CD8-positive, alpha-beta memory T cell (primary cell): ENCODE measurements around the gene FOLR2. TPM values are rescaled to one million over a fixed set of nuclear protein-coding genes. Genes with fewer than 3 reads are reported as not detected.

Experiments used
- CTCF ChIA-PET: fragments of 350-600 bp; sonication (Branson Sonifier 250); formaldehyde crosslinking; loops from one replicate; lab custom pipeline; 2021; ENCODE audit warnings: antibody characterized with exemption; lab: Charles Lee
- POLR2A ChIA-PET: fragments of 350-600 bp; sonication (Branson Sonifier 250); formaldehyde crosslinking; loops from one replicate; lab custom pipeline; 2021; ENCODE audit warnings: antibody characterized with exemption; lab: Charles Lee
- DNase-seq, 5 donors: peaks; one replicate each; pipeline versions ENCODE4 v3.0.0 to v3.0.0-alpha.2; 2020 to 2022; ENCODE audit warnings: mixed read lengths in 1 of 5
- H3K27ac ChIP-seq: one replicate; pipeline ENCODE4 v1.7.0; 2013; ENCODE audit warnings: low read depth, mild to moderate bottlenecking, low read length, moderate library complexity
- H3K27me3 ChIP-seq: 2 replicates; pipeline ENCODE4 v1.7.0; 2013; ENCODE audit warnings: low read length, mild to moderate bottlenecking; ENCODE audit not compliant: insufficient read depth, poor library complexity, severe bottlenecking
- H3K36me3 ChIP-seq: 2 replicates; pipeline ENCODE4 v1.7.0; 2013; ENCODE audit warnings: mild to moderate bottlenecking, low read length, moderate library complexity; ENCODE audit not compliant: insufficient read depth
- H3K4me1 ChIP-seq: 2 replicates; pipeline ENCODE4 v1.7.0; 2013; ENCODE audit warnings: mild to moderate bottlenecking, low read length, moderate library complexity; ENCODE audit not compliant: insufficient read depth
- H3K4me3 ChIP-seq: 2 replicates; pipeline ENCODE4 v1.7.0; 2013; ENCODE audit warnings: mild to moderate bottlenecking, low read length
- H3K9me3 ChIP-seq: 2 replicates; pipeline ENCODE4 v1.7.0; 2013; ENCODE audit warnings: mild to moderate bottlenecking, low read length
- H3K27ac Mint-ChIP-seq, 8 donors: one replicate each; pipeline ENCODE4 v1.8.0; 2020 to 2021; ENCODE audit warnings: mixed read lengths in 8 of 8, mild to moderate bottlenecking in 6 of 8, inconsistent platforms in 3 of 8, moderate library complexity in 3 of 8
- H3K27me3 Mint-ChIP-seq, 2 donors: one replicate each; pipeline ENCODE4 v1.8.0; 2020 to 2021; ENCODE audit warnings: mixed read lengths in 2 of 2, mild to moderate bottlenecking in 1 of 2, moderate library complexity in 1 of 2
- H3K36me3 Mint-ChIP-seq, 3 donors: one replicate each; pipeline ENCODE4 v1.8.0; 2020 to 2021; ENCODE audit warnings: mixed read lengths in 3 of 3, inconsistent platforms in 1 of 3, mild to moderate bottlenecking in 1 of 3
- H3K4me1 Mint-ChIP-seq, 3 donors: one replicate each; pipeline ENCODE4 v1.8.0; 2020 to 2021; ENCODE audit warnings: mixed read lengths in 3 of 3, inconsistent platforms in 1 of 3, mild to moderate bottlenecking in 1 of 3
- H3K4me3 Mint-ChIP-seq, 7 donors: one replicate each; pipeline ENCODE4 v1.8.0; 2020 to 2021; ENCODE audit warnings: mixed read lengths in 7 of 7, mild to moderate bottlenecking in 6 of 7, moderate library complexity in 4 of 7, inconsistent platforms in 2 of 7
- H3K9me3 Mint-ChIP-seq, 5 donors: one replicate each; pipeline ENCODE4 v1.8.0; 2020 to 2022; ENCODE audit warnings: mixed read lengths in 5 of 5, mild to moderate bottlenecking in 3 of 5, moderate library complexity in 2 of 5, inconsistent platforms in 1 of 5
- polyA plus RNA-seq: library from polyadenylated mRNA; unstranded; fragments of 300-500 nt; fragmentation: Illumina TruSeq; gene quantifications from one replicate; pipeline ENCODE4 v1.2.3, GENCODE V29; 2021
- total RNA-seq, 2 experiments: library from RNA; stranded (reverse); gene quantifications; one replicate each; pipeline ENCODE4 v1.2.3, GENCODE V29; 2021

Gene FOLR2
- total and polyA plus RNA-seq, 3 experiments from 2014 or later = 0.26 TPM; not detected in 2

DNA sequence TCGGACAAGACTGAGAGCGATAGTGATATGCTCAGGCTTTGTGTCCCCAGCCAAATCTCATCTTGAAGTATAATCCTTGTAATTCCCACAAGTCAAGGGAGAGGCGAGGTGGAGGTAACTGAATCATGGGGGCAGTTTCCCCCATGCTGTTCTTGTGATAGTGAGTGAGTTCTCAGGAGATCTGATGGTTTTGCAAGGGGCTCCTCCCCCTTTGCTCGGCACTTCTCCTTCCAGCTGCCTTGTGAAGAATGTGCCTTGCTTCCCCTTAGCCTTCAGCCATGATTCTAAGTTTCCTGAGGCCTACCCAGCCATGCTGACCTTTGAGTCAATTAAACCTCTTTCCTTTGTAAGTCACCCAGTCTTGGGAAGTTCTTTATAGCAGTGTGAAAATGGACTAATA lies 7.5 kb upstream of the FOLR2 start:
- Mint-ChIP-seq H3K4me1 (no peaks in the 10 kb centered on the region), H3K27me3 (peaks cover 23 to 41% of the 10 kb centered on the region in 2 donors), H3K27ac (no peak overlapping the region), H3K9me3 (peaks cover 18 to 28% (median 20%) of the 10 kb centered on the region in 5 donors), H3K4me3 (no peak overlapping the region), H3K36me3 (peaks cover 1 to 21% (median 8%) of the 10 kb centered on the region in 3 donors)
- Histone ChIP-seq H3K4me1 (no peaks in the 10 kb centered on the region), H3K4me3 (no peak overlapping the region), H3K27me3 (no peaks in the 10 kb centered on the region), H3K36me3 (no peaks in the 10 kb centered on the region), H3K9me3 (no peaks in the 10 kb centered on the region), H3K27ac (no peak overlapping the region)
- no peak for DNase-seq
- CTCF ChIA-PET = interaction anchor here (1.5 to 1.8 kb wide), 2 partner anchors 14 to 25 kb away, joined by 3 to 5 read pairs; no protein-coding TSS in a partner anchor
- POLR2A ChIA-PET = no interaction called here

DNA sequence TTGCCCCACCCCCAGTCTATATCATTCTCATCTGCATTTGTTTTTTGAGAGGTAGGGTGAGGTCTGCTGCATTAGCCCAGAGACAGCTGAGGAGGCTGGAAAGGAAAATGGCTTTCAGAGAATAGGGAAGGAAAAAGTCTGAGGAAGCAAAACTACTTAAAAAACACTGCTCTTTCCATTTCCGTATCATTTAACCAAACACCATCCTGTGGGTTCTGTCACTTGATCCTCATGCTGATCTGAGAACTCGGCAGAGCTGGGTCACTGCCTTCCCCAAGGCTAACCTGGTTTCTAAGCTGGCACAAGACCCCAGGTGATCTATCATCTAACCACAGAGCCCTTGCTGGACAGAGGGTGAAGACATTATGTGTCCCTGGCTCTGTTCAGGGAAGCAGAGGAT lies 1.2 kb downstream of the FOLR2 start:
- Histone ChIP-seq H3K4me1 (peaks cover 8% of the 10 kb centered on the region), H3K36me3 (no peaks in the 10 kb centered on the region), H3K4me3 (no peak overlapping the region), H3K27ac (no peak overlapping the region), H3K27me3 (no peaks in the 10 kb centered on the region), H3K9me3 (no peaks in the 10 kb centered on the region)
- Mint-ChIP-seq H3K27ac (no peak overlapping the region), H3K36me3 (no peaks in the 10 kb centered on the region), H3K4me3 (no peak overlapping the region), H3K4me1 (peaks cover 5 to 9% (median 9%) of the 10 kb centered on the region in 3 donors), H3K9me3 (no peaks in the 10 kb centered on the region), H3K27me3 (peaks cover 12 to 35% of the 10 kb centered on the region in 2 donors)
- DNase-seq = no peak
- ChIA-PET POLR2A (no interaction called here), CTCF (interaction anchor here (1.0 kb wide), 1 partner anchor 17 kb away, joined by 3 read pairs; no protein-coding TSS in a partner anchor)

DNA sequence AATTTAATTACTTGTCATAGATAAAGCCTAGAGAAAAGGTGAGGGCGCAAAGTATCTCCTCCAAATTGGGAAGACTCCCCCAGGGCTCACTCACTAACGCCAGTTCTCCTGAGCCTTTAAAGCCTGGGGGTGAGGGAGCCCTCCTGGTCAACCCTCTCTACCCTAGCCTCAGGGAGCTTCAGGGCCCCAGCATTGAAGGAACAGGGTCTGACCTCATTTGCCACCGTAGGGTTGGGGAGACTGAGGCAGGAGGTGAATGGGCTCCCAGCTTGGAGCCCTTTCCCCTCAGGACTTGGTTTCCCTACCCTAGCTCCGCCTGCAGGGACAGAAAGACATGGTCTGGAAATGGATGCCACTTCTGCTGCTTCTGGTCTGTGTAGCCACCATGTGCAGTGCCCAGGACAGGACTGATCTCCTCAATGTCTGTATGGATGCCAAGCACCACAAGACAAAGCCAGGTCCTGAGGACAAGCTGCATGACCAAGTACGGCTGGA lies 1.7 kb downstream of the FOLR2 start:
- Histone ChIP-seq H3K9me3 (no peaks in the 10 kb centered on the region), H3K27ac (no peak overlapping the region), H3K4me1 (peaks cover 9% of the 10 kb centered on the region), H3K4me3 (no peak overlapping the region), H3K36me3 (no peaks in the 10 kb centered on the region), H3K27me3 (no peaks in the 10 kb centered on the region)
- no peak for DNase-seq
- ChIA-PET CTCF (no interaction called here), POLR2A (no interaction called here)
- peak overlapping the region in 1 of 8 donors; percentile 83 for H3K27ac Mint-ChIP-seq
- H3K36me3 Mint-ChIP-seq = no peaks in the 10 kb centered on the region
- peaks cover 12 to 31% of the 10 kb centered on the region in 2 donors for H3K27me3 Mint-ChIP-seq
- peaks cover 7 to 11% (median 9%) of the 10 kb centered on the region in 3 donors for H3K4me1 Mint-ChIP-seq
- H3K9me3 Mint-ChIP-seq = no peaks in the 10 kb centered on the region
- H3K4me3 Mint-ChIP-seq = no peak overlapping the region

DNA sequence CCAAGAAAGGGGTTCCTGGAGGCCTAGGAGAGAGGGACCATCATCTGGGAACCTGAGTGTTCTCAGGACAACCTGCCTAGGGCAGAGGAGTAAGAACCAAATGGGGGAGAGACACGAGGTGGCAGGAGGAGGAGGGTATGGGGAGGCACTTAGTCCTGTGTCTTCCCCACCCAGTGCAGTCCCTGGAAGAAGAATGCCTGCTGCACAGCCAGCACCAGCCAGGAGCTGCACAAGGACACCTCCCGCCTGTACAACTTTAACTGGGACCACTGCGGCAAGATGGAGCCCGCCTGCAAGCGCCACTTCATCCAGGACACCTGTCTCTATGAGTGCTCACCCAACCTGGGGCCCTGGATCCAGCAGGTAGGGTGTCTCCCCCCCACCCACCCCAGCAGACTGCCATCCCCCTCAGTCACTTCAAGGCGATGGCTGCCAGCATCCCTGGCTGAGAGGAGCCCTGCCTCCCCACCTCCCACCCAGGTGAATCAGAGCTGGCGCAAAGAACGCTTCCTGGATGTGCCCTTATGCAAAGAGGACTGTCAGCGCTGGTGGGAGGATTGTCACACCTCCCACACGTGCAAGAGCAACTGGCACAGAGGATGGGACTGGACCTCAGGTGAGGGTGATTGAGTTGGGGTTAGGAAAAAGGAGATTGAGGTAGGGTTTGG lies 4.2 kb downstream of the FOLR2 start:
- Histone ChIP-seq H3K9me3 (no peaks in the 10 kb centered on the region), H3K36me3 (no peaks in the 10 kb centered on the region)

DNA sequence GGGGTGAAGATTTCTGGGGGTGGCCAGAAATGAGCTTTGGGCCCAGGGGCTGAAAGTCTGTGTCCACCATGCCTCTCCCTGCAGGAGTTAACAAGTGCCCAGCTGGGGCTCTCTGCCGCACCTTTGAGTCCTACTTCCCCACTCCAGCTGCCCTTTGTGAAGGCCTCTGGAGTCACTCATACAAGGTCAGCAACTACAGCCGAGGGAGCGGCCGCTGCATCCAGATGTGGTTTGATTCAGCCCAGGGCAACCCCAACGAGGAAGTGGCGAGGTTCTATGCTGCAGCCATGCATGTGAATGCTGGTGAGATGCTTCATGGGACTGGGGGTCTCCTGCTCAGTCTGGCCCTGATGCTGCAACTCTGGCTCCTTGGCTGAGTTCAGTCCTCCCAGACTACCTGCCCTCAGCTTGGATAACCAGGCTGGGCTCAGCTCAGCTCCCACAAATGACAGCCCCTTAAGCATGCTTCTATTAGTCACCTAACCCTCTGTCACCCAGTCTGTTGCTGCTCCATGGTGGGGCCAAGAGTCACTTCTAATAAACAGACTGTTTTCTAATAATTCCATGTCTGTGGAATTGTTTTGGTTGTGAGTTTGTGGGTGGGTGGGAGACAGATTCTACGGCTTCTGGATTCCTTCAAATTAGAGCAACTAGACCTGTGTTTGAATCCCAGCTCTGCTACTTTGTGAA lies 4.9 kb downstream of the FOLR2 start:
- DNase-seq = no peak
- peak overlapping the region in 2 of 7 donors; percentile 65 to 89 for H3K4me3 Mint-ChIP-seq
- peaks cover 10 to 14% of the 10 kb centered on the region in 2 donors for H3K27me3 Mint-ChIP-seq
- peaks cover 0 to 11% (median 0%) of the 10 kb centered on the region in 3 donors for H3K36me3 Mint-ChIP-seq
- ChIA-PET POLR2A (no interaction called here), CTCF (interaction anchor here (1.6 kb wide), 1 partner anchor 243 kb away, joined by 4 read pairs; no protein-coding TSS in a partner anchor)
- H3K27ac Mint-ChIP-seq = peak overlapping the region in 3 of 8 donors; percentile 32 to 92 (median 80)
- Histone ChIP-seq H3K36me3 (no peaks in the 10 kb centered on the region), H3K27me3 (no peaks in the 10 kb centered on the region), H3K4me3 (no peak overlapping the region), H3K27ac (no peak overlapping the region), H3K9me3 (no peaks in the 10 kb centered on the region), H3K4me1 (peaks cover 18% of the 10 kb centered on the region)
- H3K9me3 Mint-ChIP-seq = no peaks in the 10 kb centered on the region
- peaks cover 22 to 26% (median 23%) of the 10 kb centered on the region in 3 donors for H3K4me1 Mint-ChIP-seq

More for the DNA sequence above, 4.2 kb downstream of the FOLR2 start:
- POLR2A ChIA-PET = no interaction called here
- H3K4me3 ChIP-seq = no peak overlapping the region
- H3K4me1 ChIP-seq = peaks cover 16% of the 10 kb centered on the region
- H3K4me1 Mint-ChIP-seq = peaks cover 16 to 19% (median 18%) of the 10 kb centered on the region in 3 donors
- H3K27ac ChIP-seq = no peak overlapping the region
- H3K4me3 Mint-ChIP-seq = peak overlapping the region in 5 of 7 donors; percentile 26 to 65 (median 52)
- no peaks in the 10 kb centered on the region for H3K9me3 Mint-ChIP-seq
- no peaks in the 10 kb centered on the region for H3K27me3 ChIP-seq
- peaks cover 13 to 19% of the 10 kb centered on the region in 2 donors for H3K27me3 Mint-ChIP-seq
- CTCF ChIA-PET = no interaction called here
- H3K36me3 Mint-ChIP-seq = peaks cover 0 to 9% (median 0%) of the 10 kb centered on the region in 3 donors
- DNase-seq = no peak
- H3K27ac Mint-ChIP-seq = peak overlapping the region in 3 of 8 donors; percentile 77 to 80 (median 79)

DNA sequence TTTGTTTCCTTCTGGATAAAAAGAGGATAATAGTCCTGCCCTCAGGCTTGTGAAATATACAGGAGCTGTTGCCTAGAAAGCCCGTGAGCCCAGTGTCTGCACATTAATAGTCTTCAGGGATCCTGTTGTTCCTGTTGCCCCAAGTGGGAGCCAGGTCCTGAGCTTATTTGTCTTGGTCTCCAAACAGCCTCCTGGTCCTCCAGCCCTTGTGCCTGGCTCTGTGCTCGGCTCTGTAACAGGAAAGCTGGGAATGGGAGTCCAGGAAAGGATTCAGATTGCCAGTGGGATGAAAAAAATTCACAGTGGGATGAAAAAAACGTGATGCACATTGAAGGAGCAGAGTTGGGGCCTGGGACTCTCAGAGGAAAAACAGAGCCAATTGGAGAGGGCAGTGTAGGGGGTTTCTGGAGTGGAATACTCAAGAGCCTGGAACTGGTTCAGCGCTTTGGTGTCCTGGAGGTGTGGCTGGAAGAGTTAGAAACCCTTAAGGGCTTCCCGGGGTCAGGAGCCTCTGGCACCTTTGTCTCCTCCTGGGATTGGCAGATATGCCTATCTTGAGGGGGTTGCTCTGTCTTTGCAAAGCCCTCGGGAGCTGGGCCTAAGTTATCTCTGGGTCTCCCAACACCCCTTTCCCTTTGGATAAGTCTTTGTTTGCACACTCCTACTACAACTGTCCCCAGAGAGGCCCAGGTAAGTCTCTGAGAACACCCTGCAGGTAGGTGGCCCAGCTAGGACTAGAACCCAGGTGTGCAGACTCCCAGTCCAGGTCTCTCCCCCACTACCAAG lies 5.7 kb downstream of the FOLR2 start:
- H3K4me3 Mint-ChIP-seq = peak overlapping the region; percentile 89 to 95 (median 92)
- POLR2A ChIA-PET = interaction anchor here (1.3 to 2.1 kb wide), 3 partner anchors 8 to 181 kb away, joined by 4 to 10 read pairs (median 8); no protein-coding TSS in a partner anchor
- peak overlapping the region; percentile 84 to 98 (median 94) for H3K27ac Mint-ChIP-seq

DNA sequence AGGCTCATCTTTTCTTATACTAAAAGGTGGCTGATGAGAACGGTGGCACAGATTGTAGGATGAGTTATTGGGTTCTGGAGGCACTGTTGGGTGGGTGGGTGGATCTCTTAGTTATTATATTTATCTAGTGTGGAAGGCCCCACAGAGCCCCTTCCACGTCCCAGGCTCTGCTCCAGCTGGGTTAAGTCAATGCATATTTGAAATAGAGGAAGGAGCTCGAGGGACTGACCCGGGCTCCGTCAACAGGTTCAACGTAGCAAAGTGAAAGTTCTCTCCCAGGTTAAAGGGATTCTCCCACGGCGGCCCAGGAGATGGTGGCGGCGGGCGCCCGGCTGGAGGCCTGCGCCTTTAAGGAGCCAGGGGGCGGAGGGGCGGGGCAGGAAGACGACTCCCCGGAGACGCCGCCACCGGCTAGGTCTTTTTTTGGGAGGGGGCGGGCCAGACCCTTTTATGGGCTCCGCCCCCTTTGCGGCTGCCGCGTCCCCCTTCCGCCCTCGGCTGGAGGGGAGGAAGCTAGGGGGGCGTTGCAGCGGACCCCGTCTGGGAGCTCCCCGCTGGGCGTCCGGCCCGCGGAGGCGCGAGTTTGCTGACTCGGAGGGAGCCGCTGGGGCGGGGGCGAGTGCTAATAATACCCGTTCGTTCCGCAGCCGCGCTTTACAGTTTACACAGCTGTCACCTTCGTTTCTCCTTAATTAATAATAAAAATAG lies 6.5 kb downstream of the FOLR2 start:
- no peaks in the 10 kb centered on the region for H3K36me3 ChIP-seq
- CTCF ChIA-PET = interaction anchor here (0.7 to 1.8 kb wide), 8 partner anchors 11 to 245 kb away, joined by 3 to 9 read pairs (median 3); no protein-coding TSS in a partner anchor
- no peaks in the 10 kb centered on the region for H3K9me3 ChIP-seq
- Mint-ChIP-seq H3K36me3 (peaks cover 0 to 17% (median 0%) of the 10 kb centered on the region in 3 donors), H3K4me3 (peak overlapping the region; percentile 89 to 95 (median 92)), H3K27ac (peak overlapping the region; percentile 84 to 98 (median 94)), H3K4me1 (peaks cover 23 to 33% (median 24%) of the 10 kb centered on the region in 3 donors), H3K27me3 (peaks cover 0 to 2% of the 10 kb centered on the region in 2 donors), H3K9me3 (no peaks in the 10 kb centered on the region)
- POLR2A ChIA-PET = interaction anchor here (0.6 to 2.1 kb wide), 6 partner anchors 9 to 1408 kb away, joined by 4 to 10 read pairs (median 6); partner anchors contain the start of genes RNF121 and XNDC1N
- H3K27ac ChIP-seq = peak overlapping the region; percentile 77
- DNase-seq = peak; percentile 92 to 95 (median 94)
- H3K4me3 ChIP-seq = peak overlapping the region; percentile 73
- H3K4me1 ChIP-seq = peaks cover 18% of the 10 kb centered on the region
- H3K27me3 ChIP-seq = no peaks in the 10 kb centered on the region

More for the DNA sequence above, 5.7 kb downstream of the FOLR2 start:
- DNase-seq = no peak
- H3K36me3 ChIP-seq = no peaks in the 10 kb centered on the region
- no peaks in the 10 kb centered on the region for H3K9me3 Mint-ChIP-seq
- H3K27me3 Mint-ChIP-seq = peaks cover 4 to 8% of the 10 kb centered on the region in 2 donors
- H3K4me3 ChIP-seq = peak overlapping the region; percentile 73
- H3K27ac ChIP-seq = peak overlapping the region; percentile 77
- H3K4me1 Mint-ChIP-seq = peaks cover 24 to 33% (median 25%) of the 10 kb centered on the region in 3 donors
- H3K4me1 ChIP-seq = peaks cover 18% of the 10 kb centered on the region
- H3K9me3 ChIP-seq = no peaks in the 10 kb centered on the region
- H3K36me3 Mint-ChIP-seq = peaks cover 0 to 11% (median 0%) of the 10 kb centered on the region in 3 donors
- CTCF ChIA-PET = interaction anchor here (0.6 to 1.8 kb wide), 6 partner anchors 11 to 244 kb away, joined by 3 to 9 read pairs (median 4); no protein-coding TSS in a partner anchor
- H3K27me3 ChIP-seq = no peaks in the 10 kb centered on the region
